ENCODE measurements around the gene SPRED2.

GRCh38 chr2:65313126-65313953, 119.1 kb downstream of the SPRED2 start:
- TF ChIP-seq CTCF (IDR thresholded peaks at IDR 0.05; ENCODE audit: low read depth, low read length): no peak
- no peak for TF ChIP-seq EZH2phosphoT487 (IDR thresholded peaks at IDR 0.05; ENCODE audit: low read depth)
